ENCODE results near the gene ADCY6.

Gene ADCY6

DNA sequence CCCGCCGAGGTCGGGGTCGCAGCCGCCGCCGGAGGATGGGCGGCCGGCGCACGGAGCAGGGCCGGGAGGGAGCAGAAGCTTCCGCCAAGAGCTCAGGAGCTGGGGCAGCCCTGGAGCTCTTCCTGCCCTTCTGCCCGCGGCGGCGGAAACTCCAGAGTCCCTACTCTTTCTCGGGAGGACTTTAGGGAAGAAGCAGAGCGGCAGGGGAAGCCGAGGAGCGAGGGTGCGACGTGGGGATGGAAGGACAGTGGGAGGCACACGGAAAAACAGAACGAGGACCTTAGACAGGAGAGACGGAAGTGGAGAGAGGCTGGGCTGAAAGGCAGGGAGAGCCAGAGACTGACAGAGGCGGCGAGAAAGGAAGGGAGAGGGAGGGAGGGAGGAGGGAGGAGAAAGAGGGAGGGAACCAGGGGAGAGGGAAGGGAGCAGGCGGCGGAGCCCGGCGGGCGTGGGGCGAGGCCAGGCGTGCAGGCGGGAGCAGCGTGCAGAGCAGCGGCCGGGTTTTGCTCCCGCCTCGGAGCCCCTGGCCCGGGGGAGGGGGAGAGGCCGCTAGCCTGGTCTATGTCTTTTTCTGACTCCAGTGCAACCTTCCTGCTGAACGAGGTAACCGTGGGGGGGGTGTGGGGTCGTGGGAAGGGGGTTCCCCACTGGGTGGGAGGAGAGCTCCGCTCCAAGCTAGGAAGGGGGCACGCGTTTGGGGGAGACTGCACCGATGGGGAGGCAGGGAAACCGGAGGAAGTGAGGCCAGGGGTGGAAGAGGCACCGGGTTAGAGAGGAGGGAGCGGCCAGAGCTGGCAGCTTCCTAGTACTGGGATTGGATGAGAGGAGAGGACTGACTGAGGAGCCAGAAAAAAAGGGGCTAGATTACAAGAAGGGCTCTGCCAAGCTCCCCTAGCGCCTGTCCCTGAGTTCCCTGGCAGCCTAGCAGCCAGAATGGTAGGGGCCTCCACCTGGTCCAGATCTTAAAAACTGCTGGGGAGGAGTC is 26.5 kb upstream of the ADCY6 start:
- peak; percentile 85 for DNase-seq (ENCODE audit: low read depth)

- DNase-seq (ENCODE audit: low read depth), result peak; percentile 84
These were observed 25.6 kb upstream of the ADCY6 start for GRCh38 chr12:48814262-48815125.

DNA sequence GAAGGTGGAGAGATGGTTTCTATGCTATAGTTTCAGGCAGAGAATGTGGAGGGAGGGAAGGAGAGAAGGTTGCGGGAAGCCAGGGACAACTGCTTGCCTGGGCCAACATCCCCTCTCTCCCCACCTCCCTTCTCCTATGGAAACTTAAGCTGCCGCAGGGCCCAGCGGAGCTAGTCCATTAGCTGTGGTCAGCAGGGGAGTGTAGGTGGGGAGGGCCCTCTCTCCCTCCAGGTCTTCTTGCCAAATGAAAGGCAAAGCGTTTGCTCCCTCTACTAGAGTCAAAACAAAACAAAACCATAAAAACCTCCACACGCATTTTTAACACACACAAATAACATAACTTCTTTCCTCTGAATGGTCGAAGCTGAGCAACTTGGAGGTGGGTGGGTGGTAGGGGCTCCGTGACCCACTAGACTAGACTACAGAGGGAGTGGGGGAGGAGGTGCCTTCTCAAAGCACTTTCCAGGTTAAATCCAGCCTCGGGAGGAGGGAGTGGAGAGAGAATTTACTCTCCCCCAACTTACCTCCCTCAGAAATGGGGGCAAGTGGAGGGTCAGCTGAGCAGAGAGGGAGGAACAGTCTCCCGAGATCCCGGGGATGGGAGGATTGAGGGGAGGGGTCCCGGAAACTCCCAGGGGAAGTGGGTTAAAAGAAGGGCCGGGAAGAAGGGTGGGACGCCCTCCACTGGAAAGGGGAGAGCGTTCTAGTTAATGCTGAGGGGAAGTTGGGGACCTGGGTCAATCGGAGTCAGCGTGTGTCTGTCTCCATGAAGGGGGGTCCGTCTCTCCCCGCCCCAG is 24.8 kb upstream of the ADCY6 start:
- DNase-seq (ENCODE audit: low read depth), result no peak

DNA sequence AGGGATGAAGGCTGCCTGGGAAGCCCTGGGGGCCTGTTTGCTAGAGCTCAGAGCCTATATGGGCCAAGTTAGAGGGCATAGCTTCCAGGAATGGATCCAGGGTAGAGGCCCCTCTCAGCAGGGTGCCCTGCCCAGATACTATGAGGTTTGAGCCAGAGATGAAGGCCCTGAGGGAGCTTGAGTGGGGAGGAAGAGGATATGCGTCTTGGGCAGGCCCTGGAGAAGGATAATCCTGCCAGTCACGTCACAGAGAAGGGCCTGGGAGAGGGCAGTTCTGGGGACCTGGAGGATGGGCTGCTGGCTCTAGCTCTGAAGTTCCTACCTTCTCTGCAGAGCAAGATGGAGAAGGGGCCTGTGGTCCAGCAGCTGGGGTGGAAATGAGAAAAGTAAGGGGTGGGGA is 23.5 kb upstream of the ADCY6 start:
- DNase-seq (ENCODE audit: low read depth), result no peak

DNA sequence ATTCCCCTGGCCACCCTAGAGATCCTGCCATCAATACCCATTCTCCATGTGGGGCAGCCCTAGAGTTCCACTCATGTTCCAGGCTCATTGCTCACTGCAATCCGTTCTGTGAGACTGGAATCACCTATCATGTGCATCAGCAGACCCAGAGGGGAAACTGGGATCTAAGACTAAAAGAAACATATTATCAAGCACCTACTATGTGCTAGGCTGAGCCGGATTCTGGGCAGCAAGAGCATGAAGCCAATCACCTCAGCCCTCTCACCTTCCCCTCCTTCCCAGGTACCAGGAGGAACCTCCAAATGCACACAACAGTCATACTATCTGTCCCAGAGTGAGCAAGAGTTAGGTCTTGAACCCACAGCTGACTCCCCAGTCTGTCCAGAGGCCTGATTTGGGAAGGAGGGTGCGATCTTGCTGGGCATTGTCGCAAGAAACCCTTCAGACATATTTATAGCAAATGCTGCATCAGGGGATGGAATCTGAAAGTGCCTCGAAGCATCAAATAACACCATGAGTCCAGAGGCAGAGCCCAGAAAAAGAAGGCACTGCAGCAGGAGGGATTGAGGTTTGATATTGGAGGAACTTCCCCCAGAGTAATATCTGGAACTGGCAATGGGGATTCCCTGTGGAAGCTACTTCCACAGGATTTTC is 22.7 kb upstream of the ADCY6 start:
- DNase-seq (ENCODE audit: low read depth), result no peak

DNA sequence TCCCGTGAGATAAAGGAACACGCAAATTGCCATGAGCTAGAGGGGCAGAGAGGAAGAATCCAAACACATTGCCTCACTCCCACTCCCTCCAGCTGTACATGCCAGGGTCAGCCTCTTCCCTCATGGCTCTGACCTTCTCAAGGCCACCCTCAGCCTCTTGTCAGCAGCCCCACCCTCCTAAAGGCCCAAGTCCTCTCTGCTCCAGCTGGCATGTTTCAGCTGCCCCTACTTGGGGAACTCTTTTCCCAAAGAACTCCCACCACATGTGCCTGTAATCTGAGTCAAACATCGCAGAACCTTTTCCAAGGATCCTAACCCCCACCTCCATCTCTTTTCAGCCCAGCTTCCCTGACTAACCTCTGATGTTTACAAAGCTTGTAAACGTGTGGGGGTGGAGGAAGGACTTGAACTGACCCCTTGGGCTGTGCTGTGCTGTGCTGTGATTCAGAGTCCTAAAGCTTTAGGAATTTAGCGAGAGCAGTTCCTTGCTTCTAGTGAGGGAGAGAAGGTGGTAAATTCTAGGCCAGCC is 22.1 kb upstream of the ADCY6 start:
- DNase-seq (ENCODE audit: low read depth), result peak; percentile 94

- no peak for DNase-seq (ENCODE audit: low read depth)
These were observed 19.1 kb upstream of the ADCY6 start for GRCh38 chr12:48807981-48808380.

DNA sequence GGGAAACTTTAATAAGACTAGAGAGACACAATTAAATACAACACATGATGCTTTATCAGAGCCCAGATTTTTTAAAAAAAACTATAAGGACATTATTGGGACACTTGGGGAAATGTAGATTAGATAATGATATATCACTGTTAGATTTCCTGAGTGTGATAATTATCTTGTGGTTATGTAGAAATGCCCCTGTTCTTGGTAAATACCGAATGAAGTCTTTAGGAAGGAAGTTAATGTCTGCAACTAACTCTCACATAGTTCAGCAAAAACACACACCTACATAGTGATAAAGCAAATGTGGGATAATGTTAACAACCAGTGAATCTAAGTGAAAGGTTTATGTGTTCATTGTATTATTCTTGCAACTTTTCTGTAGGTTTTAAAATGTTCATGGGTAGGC is 14.8 kb upstream of the ADCY6 start:
- DNase-seq (ENCODE audit: low read depth), result no peak

DNA sequence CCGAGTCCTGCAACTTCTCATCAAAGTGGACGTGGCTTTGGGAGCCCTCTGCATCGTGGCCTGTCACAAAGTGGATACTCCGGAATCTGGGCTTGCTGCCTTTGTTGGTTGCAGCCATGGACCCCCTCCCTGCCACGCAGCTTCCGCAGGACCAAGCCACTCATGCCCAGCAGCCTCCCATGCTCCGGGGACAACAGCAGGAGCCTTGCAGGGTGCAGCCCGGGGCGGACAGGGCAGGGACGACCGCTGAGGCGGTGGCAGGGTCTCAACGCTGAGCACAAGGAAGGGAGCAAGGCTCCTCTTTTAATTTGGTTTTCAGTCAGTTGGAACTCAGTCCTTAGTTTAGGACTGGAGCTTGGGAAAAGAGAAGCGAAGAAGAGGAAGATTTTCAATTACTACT is 12.1 kb upstream of the ADCY6 start:
- no peak for DNase-seq (ENCODE audit: low read depth)

DNA sequence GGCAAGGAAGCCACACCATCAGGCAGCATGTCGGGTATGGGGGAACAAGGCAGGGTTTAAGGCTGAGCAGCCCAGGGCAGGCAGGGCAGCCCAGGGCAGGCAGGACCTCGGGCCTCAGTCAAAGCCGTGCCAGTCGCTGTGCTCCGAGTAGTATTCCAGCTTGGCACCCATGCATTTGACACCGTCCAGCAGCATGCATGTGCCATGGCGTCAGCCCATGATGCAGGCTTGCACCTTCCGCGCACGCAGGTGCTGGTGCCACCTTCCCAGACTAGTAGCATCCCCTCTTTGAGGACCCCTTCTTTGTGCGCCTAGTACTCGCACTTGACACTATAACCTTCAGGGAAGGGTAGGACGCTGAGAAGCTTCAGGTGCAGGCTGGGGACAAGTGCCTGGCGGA is 11.6 kb upstream of the ADCY6 start:
- no peak for DNase-seq (ENCODE audit: low read depth)

DNA sequence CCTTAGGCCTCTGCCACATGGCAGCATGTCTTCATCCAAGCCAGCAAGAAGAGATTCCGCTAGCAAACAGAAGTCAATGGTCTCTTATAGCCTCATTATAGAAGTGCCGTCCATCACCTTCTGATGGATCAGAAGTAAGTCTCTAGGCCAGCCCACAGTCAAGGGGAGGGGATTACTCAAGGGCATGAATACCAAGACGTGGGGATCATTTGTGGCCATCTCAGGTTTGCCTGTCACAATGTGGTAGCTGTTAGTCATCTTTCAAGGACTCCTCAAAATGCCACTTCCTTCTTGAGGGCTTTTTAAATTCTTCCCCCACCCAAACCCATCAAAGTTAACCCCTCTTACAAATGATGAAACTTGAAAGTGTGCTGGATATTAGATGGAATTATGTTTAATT is 8.1 kb upstream of the ADCY6 start:
- peak; percentile 44 for DNase-seq (ENCODE audit: low read depth)

GRCh38 chr12:48795550-48796455 is 6.9 kb upstream of the ADCY6 start:
- DNase-seq (ENCODE audit: low read depth), result peak; percentile 83

- peak; percentile 85 for DNase-seq (ENCODE audit: low read depth)
These were observed 6.0 kb upstream of the ADCY6 start for GRCh38 chr12:48794870-48795269.

DNA sequence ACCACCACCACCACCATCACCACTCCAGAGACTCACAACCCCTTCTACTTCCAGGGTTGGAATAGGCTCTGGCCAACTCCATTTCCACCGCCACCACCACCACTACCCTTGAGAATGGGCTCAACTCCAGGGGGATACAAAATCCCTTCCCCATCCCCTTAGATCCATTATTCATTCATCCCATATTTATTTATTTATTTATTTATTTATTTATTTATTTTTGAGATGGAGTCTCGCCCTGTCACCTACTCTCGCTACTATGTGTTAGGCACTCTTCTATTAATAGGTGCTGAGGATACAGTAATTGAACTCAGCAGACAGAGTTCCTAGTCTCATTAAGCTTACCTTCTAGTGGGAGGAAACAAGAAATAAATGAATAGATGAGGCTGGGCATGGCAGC is 4.8 kb upstream of the ADCY6 start:
- no peak for DNase-seq (ENCODE audit: low read depth)

DNA sequence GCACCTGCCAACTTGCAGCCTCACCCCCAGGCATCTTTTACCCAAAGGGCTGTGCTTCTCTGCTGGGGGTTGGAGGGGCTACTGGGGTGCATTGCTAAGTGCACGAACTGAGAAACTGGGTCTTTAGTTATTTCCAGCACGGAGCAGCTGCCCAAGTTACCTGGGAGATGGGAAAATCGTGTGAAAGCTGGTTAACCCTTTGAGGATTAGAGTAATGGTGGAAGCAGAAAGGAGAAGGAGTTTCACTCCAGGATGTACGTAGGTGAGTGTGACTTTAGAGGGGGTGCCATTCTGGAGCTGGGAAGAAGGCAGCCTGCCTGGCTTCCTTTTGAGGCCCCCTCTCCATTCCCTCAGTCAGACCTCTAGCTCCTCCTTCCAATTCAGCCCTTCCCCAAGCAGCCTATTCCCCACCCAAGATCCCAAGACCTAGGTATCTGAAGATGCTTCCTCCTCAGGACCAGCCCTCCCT is 1.0 kb upstream of the ADCY6 start:
- no peak for DNase-seq (ENCODE audit: low read depth)

GRCh38 chr12:48788524-48788853 is 400 bp downstream of the ADCY6 start:
- peak; percentile 25 for DNase-seq (ENCODE audit: low read depth)

DNA sequence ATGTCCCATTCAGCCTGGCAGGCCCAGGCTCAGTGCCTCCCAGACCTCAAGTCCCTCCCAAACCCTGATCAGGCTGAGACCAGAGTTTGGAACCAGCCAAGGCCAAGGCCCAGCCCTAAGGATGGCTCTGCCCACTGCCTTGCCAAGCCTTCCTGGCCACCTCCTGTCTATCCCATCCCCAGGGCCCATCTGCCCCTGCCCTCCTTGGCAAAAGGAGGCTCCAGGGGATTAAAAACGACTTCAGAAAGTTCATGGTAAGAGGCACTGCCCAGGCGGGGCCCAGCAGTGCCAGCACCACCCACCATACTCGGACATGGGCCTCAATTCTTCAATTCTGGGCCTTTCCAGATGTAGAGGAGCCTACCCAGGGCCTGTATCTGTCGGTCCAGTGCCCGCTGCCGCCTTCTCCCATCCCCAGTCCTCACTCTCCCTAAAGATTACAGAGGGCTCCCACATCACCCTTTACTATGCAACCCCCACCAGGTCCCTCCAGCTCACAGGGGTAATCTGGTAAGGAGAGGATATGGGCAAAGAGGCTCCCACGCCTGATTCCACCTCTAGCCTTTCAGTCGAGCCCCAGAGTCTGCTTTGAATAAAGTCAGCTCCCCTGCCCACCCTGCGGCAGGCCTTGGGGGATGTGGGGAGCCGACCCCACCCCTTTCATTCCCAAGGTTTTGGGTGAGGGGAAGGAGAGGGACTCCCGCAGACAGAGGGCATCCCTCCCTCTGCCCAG is 932 bp downstream of the ADCY6 start:
- no peak for DNase-seq (ENCODE audit: low read depth)

DNA sequence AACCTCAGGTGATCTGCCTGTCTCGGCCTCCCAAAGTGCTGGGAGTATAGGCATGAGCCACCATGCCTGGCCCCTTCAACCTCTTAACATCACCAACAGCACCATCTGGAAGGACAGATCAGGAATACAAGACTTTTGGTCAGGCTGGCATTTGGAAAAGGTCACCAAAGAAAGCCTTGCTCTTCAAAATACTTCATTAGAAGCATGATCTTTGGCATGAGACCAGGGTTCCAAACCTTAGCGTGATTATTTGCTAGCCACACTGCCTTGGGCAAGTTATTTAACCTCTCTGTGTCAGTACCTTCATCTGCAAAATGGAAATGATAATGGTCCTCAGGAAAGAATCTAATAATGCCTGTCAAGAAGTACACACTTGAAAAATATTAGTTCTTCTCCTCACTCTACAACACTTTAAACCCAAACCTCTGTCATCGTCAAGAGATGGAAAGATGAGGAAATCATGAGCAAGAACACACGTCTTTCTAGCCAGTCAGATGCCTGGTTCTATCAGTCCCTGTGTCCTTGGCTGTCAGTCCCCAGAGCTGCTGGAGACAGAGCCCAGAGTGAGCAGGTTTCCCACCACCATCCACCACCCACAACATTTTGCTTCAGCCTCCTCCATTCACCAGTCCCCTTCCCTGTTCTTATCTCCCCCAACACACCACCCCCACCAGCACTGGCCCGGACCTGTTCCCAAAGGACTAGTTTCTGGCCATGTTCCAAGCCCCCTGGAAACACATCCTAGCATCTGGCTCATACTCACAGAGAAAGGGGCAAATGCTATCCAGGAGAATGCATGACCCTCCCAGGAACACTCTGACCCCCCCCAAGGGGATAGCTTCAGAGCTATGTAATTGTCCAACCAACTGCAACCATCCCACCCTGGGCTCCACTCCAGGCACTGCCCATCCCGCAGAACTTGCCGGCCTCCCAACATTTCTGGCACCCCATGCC is 2.0 kb downstream of the ADCY6 start:
- no peak for DNase-seq (ENCODE audit: low read depth)

All from ELR (cell line).